ENCODE results near the gene GCAT.

DNA sequence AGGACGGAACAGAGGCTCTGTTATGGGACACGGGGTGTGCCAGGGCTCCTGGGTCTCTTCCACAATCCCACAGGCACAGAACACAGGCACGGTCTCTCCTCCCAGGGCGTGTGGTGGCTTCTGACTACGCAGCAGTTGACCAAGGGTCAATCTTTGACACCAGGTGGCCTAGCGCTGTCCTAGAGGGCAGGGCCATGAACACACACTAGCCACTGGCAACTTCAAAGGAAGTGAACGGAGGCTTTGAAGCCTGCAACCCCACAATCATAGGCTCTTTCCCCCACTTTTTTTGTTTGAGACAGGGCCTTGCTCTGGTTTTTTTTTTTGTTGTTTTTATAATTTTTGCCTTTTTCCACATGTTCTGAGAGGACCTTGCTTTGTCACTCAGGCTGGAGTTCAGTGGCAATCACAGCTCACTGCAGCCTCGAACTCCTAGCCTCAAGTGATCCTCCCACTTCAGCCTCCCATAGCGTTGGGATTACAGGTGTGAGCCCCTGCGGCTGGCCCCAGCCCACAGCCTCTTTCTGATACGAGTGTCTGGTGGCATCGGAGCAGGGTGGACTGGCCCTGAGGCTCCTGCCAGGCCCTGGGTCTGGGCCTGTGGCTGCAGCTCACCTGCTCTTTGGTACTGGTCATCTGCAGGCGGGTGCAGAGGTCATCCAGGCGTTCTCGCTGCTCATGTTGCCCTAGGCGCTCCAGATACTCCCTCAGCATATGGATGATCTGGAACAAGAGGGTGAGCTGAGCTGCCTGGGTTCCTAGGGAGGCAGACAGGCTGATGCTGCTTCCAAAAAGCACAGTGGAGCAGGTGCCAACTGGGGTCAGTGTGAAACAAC is 24.5 kb downstream of the GCAT start:
- TF ChIP-seq, protein P1, sequence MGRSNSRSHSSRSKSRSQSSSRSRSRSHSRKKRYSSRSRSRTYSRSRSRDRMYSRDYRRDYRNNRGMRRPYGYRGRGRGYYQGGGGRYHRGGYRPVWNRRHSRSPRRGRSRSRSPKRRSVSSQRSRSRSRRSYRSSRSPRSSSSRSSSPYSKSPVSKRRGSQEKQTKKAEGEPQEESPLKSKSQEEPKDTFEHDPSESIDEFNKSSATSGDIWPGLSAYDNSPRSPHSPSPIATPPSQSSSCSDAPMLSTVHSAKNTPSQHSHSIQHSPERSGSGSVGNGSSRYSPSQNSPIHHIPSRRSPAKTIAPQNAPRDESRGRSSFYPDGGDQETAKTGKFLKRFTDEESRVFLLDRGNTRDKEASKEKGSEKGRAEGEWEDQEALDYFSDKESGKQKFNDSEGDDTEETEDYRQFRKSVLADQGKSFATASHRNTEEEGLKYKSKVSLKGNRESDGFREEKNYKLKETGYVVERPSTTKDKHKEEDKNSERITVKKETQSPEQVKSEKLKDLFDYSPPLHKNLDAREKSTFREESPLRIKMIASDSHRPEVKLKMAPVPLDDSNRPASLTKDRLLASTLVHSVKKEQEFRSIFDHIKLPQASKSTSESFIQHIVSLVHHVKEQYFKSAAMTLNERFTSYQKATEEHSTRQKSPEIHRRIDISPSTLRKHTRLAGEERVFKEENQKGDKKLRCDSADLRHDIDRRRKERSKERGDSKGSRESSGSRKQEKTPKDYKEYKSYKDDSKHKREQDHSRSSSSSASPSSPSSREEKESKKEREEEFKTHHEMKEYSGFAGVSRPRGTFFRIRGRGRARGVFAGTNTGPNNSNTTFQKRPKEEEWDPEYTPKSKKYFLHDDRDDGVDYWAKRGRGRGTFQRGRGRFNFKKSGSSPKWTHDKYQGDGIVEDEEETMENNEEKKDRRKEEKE (IDR thresholded peaks at IDR 0.05) = no peak
- no peak for TF ChIP-seq JUND (IDR thresholded peaks at IDR 0.05; ENCODE audit: low read depth, low read length)
- TF ChIP-seq POLR2AphosphoS5 (IDR thresholded peaks at IDR 0.05; ENCODE audit: low read length) = no peak
- TF ChIP-seq EGR1 (IDR thresholded peaks at IDR 0.05; ENCODE audit: borderline replicate concordance in 1 of 2, low read depth in 2 of 2, low read length in 2 of 2) = no peak
- TF ChIP-seq CHD4 (IDR thresholded peaks at IDR 0.05) = no peak
- TF ChIP-seq, protein P2, sequence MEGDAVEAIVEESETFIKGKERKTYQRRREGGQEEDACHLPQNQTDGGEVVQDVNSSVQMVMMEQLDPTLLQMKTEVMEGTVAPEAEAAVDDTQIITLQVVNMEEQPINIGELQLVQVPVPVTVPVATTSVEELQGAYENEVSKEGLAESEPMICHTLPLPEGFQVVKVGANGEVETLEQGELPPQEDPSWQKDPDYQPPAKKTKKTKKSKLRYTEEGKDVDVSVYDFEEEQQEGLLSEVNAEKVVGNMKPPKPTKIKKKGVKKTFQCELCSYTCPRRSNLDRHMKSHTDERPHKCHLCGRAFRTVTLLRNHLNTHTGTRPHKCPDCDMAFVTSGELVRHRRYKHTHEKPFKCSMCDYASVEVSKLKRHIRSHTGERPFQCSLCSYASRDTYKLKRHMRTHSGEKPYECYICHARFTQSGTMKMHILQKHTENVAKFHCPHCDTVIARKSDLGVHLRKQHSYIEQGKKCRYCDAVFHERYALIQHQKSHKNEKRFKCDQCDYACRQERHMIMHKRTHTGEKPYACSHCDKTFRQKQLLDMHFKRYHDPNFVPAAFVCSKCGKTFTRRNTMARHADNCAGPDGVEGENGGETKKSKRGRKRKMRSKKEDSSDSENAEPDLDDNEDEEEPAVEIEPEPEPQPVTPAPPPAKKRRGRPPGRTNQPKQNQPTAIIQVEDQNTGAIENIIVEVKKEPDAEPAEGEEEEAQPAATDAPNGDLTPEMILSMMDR (IDR thresholded peaks at IDR 0.05 in 2 of 3, conservative IDR thresholded peaks at IDR 0.05 in 1 of 3; ENCODE audit: control insufficient read depth in 2 of 3, extremely low read depth in 1 of 3, insufficient read depth in 1 of 3, low read depth in 3 of 3, low read length in 3 of 3) = no peak
- no peak for TF ChIP-seq SMC3 (IDR thresholded peaks at IDR 0.05; ENCODE audit: borderline replicate concordance, low read length)
- TF ChIP-seq, protein P3, sequence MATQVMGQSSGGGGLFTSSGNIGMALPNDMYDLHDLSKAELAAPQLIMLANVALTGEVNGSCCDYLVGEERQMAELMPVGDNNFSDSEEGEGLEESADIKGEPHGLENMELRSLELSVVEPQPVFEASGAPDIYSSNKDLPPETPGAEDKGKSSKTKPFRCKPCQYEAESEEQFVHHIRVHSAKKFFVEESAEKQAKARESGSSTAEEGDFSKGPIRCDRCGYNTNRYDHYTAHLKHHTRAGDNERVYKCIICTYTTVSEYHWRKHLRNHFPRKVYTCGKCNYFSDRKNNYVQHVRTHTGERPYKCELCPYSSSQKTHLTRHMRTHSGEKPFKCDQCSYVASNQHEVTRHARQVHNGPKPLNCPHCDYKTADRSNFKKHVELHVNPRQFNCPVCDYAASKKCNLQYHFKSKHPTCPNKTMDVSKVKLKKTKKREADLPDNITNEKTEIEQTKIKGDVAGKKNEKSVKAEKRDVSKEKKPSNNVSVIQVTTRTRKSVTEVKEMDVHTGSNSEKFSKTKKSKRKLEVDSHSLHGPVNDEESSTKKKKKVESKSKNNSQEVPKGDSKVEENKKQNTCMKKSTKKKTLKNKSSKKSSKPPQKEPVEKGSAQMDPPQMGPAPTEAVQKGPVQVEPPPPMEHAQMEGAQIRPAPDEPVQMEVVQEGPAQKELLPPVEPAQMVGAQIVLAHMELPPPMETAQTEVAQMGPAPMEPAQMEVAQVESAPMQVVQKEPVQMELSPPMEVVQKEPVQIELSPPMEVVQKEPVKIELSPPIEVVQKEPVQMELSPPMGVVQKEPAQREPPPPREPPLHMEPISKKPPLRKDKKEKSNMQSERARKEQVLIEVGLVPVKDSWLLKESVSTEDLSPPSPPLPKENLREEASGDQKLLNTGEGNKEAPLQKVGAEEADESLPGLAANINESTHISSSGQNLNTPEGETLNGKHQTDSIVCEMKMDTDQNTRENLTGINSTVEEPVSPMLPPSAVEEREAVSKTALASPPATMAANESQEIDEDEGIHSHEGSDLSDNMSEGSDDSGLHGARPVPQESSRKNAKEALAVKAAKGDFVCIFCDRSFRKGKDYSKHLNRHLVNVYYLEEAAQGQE (IDR thresholded peaks at IDR 0.05; ENCODE audit: low read depth, low read length) = no peak
- TF ChIP-seq GABPA (IDR thresholded peaks at IDR 0.05; ENCODE audit: low read depth) = no peak
- no peak for TF ChIP-seq CBFB (IDR thresholded peaks at IDR 0.05; ENCODE audit: low read depth)
- TF ChIP-seq TAF1 (IDR thresholded peaks at IDR 0.05; ENCODE audit: borderline replicate concordance, low read depth, low read length) = no peak
- TF ChIP-seq POLR2A (IDR thresholded peaks at IDR 0.05; ENCODE audit: low read depth, low read length) = no peak
- no peak for TF ChIP-seq MYC (IDR thresholded peaks at IDR 0.05; ENCODE audit: insufficient read depth, insufficient read length, insufficient replicate concordance, low read length, severe bottlenecking)
- TF ChIP-seq ZZZ3 (IDR thresholded peaks at IDR 0.05; ENCODE audit: control insufficient read depth, insufficient read length, low read depth) = no peak

All from GM12878 (cell line).